Activated T-cell treated with anti-CD3 and anti-CD28 coated beads, Interleukin-2, amount 50 U/mL, for 24 hours (primary cell): Measurements from ENCODE around the gene PHLDA2.

ENCODE experiments used
- DNase-seq: peaks from one replicate; pipeline ENCODE4 v3.0.0-alpha.2; 2020
- H3K27ac Mint-ChIP-seq: 2 replicates; pipeline ENCODE4 v1.8.0; 2020; ENCODE audit warnings: mild to moderate bottlenecking, mixed read lengths
- H3K27me3 Mint-ChIP-seq: 2 replicates; pipeline ENCODE4 v1.8.0; 2020; ENCODE audit warnings: mixed read lengths
- H3K36me3 Mint-ChIP-seq: 2 replicates; pipeline ENCODE4 v1.8.0; 2020; ENCODE audit warnings: low read depth, mixed read lengths
- H3K4me1 Mint-ChIP-seq: 2 replicates; pipeline ENCODE4 v1.8.0; 2020; ENCODE audit warnings: low read depth, mixed read lengths
- H3K4me3 Mint-ChIP-seq: 2 replicates; pipeline ENCODE4 v1.8.0; 2020; ENCODE audit warnings: mild to moderate bottlenecking, moderate library complexity, mixed read lengths
- H3K9me3 Mint-ChIP-seq: 2 replicates; pipeline ENCODE4 v1.8.0; 2020; ENCODE audit warnings: mixed read lengths

Gene PHLDA2

GRCh38 chr11:2904153-2905052, 24.8 kb downstream of the PHLDA2 start:
- peaks cover 28% of the 10 kb centered on the region for H3K4me1 Mint-ChIP-seq
- no peaks in the 10 kb centered on the region for H3K27me3 Mint-ChIP-seq
- H3K27ac Mint-ChIP-seq = no peak overlapping the region
- no peak overlapping the region for H3K4me3 Mint-ChIP-seq
- H3K9me3 Mint-ChIP-seq = no peaks in the 10 kb centered on the region
- H3K36me3 Mint-ChIP-seq = peaks cover 4% of the 10 kb centered on the region
- no peak for DNase-seq

- Mint-ChIP-seq H3K27me3 (no peaks in the 10 kb centered on the region), H3K4me3 (peak overlapping the region; percentile 61), H3K9me3 (no peaks in the 10 kb centered on the region), H3K36me3 (peaks cover 4% of the 10 kb centered on the region), H3K27ac (no peak overlapping the region), H3K4me1 (peaks cover 35% of the 10 kb centered on the region)
- DNase-seq = no peak
Observed at GRCh38 chr11:2903672-2904011, 25.6 kb downstream of the PHLDA2 start.

- Mint-ChIP-seq H3K4me1 (peaks cover 41% of the 10 kb centered on the region), H3K4me3 (peak overlapping the region; percentile 75), H3K27me3 (no peaks in the 10 kb centered on the region), H3K36me3 (peaks cover 4% of the 10 kb centered on the region), H3K9me3 (no peaks in the 10 kb centered on the region), H3K27ac (peak overlapping the region; percentile 42)
- no peak for DNase-seq
Observed at GRCh38 chr11:2902784-2903671, 26.2 kb downstream of the PHLDA2 start.

- H3K9me3 Mint-ChIP-seq = no peaks in the 10 kb centered on the region
- no peaks in the 10 kb centered on the region for H3K27me3 Mint-ChIP-seq
- H3K36me3 Mint-ChIP-seq = peaks cover 4% of the 10 kb centered on the region
- DNase-seq = peak; percentile 94
- peaks cover 46% of the 10 kb centered on the region for H3K4me1 Mint-ChIP-seq
- peak overlapping the region; percentile 71 for H3K27ac Mint-ChIP-seq
- peak overlapping the region; percentile 75 for H3K4me3 Mint-ChIP-seq
Observed at GRCh38 chr11:2901854-2902783, 27.1 kb downstream of the PHLDA2 start.

GRCh38 chr11:2901196-2901796, 27.9 kb downstream of the PHLDA2 start:
- H3K27me3 Mint-ChIP-seq = no peaks in the 10 kb centered on the region
- H3K36me3 Mint-ChIP-seq = peaks cover 4% of the 10 kb centered on the region
- DNase-seq = no peak
- H3K27ac Mint-ChIP-seq = peak overlapping the region; percentile 71
- H3K4me1 Mint-ChIP-seq = peaks cover 46% of the 10 kb centered on the region
- peak overlapping the region; percentile 33 for H3K4me3 Mint-ChIP-seq
- no peaks in the 10 kb centered on the region for H3K9me3 Mint-ChIP-seq

GRCh38 chr11:2899080-2899783, 30.0 kb downstream of the PHLDA2 start:
- Mint-ChIP-seq H3K27ac (peak overlapping the region; percentile 58), H3K4me3 (no peak overlapping the region), H3K27me3 (no peaks in the 10 kb centered on the region), H3K36me3 (no peaks in the 10 kb centered on the region), H3K4me1 (peaks cover 46% of the 10 kb centered on the region), H3K9me3 (no peaks in the 10 kb centered on the region)
- DNase-seq = no peak

- peaks cover 42% of the 10 kb centered on the region for H3K4me1 Mint-ChIP-seq
- H3K9me3 Mint-ChIP-seq = no peaks in the 10 kb centered on the region
- H3K4me3 Mint-ChIP-seq = peak overlapping the region; percentile 50
- no peaks in the 10 kb centered on the region for H3K36me3 Mint-ChIP-seq
- peak overlapping the region; percentile 87 for H3K27ac Mint-ChIP-seq
- no peaks in the 10 kb centered on the region for H3K27me3 Mint-ChIP-seq
- DNase-seq = peak; percentile 70
Observed at GRCh38 chr11:2898366-2899079, 30.7 kb downstream of the PHLDA2 start.

GRCh38 chr11:2897048-2897447, 32.2 kb downstream of the PHLDA2 start:
- Mint-ChIP-seq H3K4me1 (peaks cover 45% of the 10 kb centered on the region), H3K4me3 (no peak overlapping the region), H3K27ac (no peak overlapping the region)

GRCh38 chr11:2896047-2896446, 33.2 kb downstream of the PHLDA2 start:
- Mint-ChIP-seq H3K27me3 (no peaks in the 10 kb centered on the region), H3K4me3 (no peak overlapping the region), H3K36me3 (no peaks in the 10 kb centered on the region), H3K27ac (no peak overlapping the region), H3K9me3 (no peaks in the 10 kb centered on the region), H3K4me1 (peaks cover 50% of the 10 kb centered on the region)
- no peak for DNase-seq

More at GRCh38 chr11:2897048-2897447, 32.2 kb downstream of the PHLDA2 start:
- no peaks in the 10 kb centered on the region for H3K27me3 Mint-ChIP-seq
- no peak for DNase-seq
- H3K36me3 Mint-ChIP-seq = no peaks in the 10 kb centered on the region
- H3K9me3 Mint-ChIP-seq = no peaks in the 10 kb centered on the region

- Mint-ChIP-seq H3K27ac (no peak overlapping the region), H3K4me3 (no peak overlapping the region), H3K27me3 (no peaks in the 10 kb centered on the region), H3K9me3 (no peaks in the 10 kb centered on the region), H3K36me3 (no peaks in the 10 kb centered on the region), H3K4me1 (peaks cover 33% of the 10 kb centered on the region)
- no peak for DNase-seq
Observed at GRCh38 chr11:2893935-2894334, 35.3 kb downstream of the PHLDA2 start.

GRCh38 chr11:2892967-2893528, 36.2 kb downstream of the PHLDA2 start:
- H3K27ac Mint-ChIP-seq = peak overlapping the region; percentile 83
- no peaks in the 10 kb centered on the region for H3K27me3 Mint-ChIP-seq
- no peaks in the 10 kb centered on the region for H3K9me3 Mint-ChIP-seq
- peak overlapping the region; percentile 79 for H3K4me3 Mint-ChIP-seq
- peaks cover 26% of the 10 kb centered on the region for H3K4me1 Mint-ChIP-seq
- no peaks in the 10 kb centered on the region for H3K36me3 Mint-ChIP-seq
- no peak for DNase-seq

- Mint-ChIP-seq H3K9me3 (no peaks in the 10 kb centered on the region), H3K27ac (peak overlapping the region; percentile 84), H3K36me3 (no peaks in the 10 kb centered on the region), H3K4me3 (peak overlapping the region; percentile 79), H3K4me1 (peaks cover 22% of the 10 kb centered on the region), H3K27me3 (no peaks in the 10 kb centered on the region)
- DNase-seq = peak; percentile 83
Observed at GRCh38 chr11:2892215-2892966, 36.8 kb downstream of the PHLDA2 start.
